Measurements from ENCODE around the gene NCF2. TPM values are rescaled to one million over a fixed set of nuclear protein-coding genes. Genes with fewer than 3 reads are reported as not detected.

Gene NCF2
- total RNA-seq, 1 experiment from 2014 or later: 0.08 TPM

- peak; percentile 84 for DNase-seq (ENCODE audit: low read depth, low spot score)
- in situ Hi-C loops (cut with HindIII; ENCODE audit: low pct_unique_long_range_greater_than_20kb, low sequenced_read_pairs): no loop called here
Measured at GRCh38 chr1:183543619-183544204, 46.5 kb downstream of the NCF2 start.

GRCh38 chr1:183537405-183537804, 52.9 kb downstream of the NCF2 start:
- in situ Hi-C loops (cut with HindIII; ENCODE audit: low pct_unique_long_range_greater_than_20kb, low sequenced_read_pairs): no loop called here
- DNase-seq (ENCODE audit: low read depth, low spot score): no peak

- in situ Hi-C loops (cut with HindIII; ENCODE audit: low pct_unique_long_range_greater_than_20kb, low sequenced_read_pairs): no loop called here
- DNase-seq (ENCODE audit: low read depth, low spot score): peak; percentile 96
Measured at GRCh38 chr1:183533617-183534174, 56.6 kb downstream of the NCF2 start.

GRCh38 chr1:183528577-183528976, 61.7 kb downstream of the NCF2 start:
- in situ Hi-C loops (cut with HindIII; ENCODE audit: low pct_unique_long_range_greater_than_20kb, low sequenced_read_pairs): no loop called here
- DNase-seq (ENCODE audit: low read depth, low spot score): no peak

GRCh38 chr1:183522104-183522503, 68.2 kb downstream of the NCF2 start:
- in situ Hi-C loops (cut with HindIII; ENCODE audit: low pct_unique_long_range_greater_than_20kb, low sequenced_read_pairs): no loop called here
- DNase-seq (ENCODE audit: low read depth, low spot score): no peak

- in situ Hi-C loops (cut with HindIII; ENCODE audit: low pct_unique_long_range_greater_than_20kb, low sequenced_read_pairs): no loop called here
- DNase-seq (ENCODE audit: low read depth, low spot score): no peak
Measured at GRCh38 chr1:183520379-183520778, 69.9 kb downstream of the NCF2 start.

GRCh38 chr1:183517401-183517800, 72.9 kb downstream of the NCF2 start:
- in situ Hi-C loops (cut with HindIII; ENCODE audit: low pct_unique_long_range_greater_than_20kb, low sequenced_read_pairs): no loop called here
- DNase-seq (ENCODE audit: low read depth, low spot score): no peak

- in situ Hi-C loops (cut with HindIII; ENCODE audit: low pct_unique_long_range_greater_than_20kb, low sequenced_read_pairs): no loop called here
- no peak for DNase-seq (ENCODE audit: low read depth, low spot score)
Measured at GRCh38 chr1:183516725-183517124, 73.5 kb downstream of the NCF2 start.

- no peak for DNase-seq (ENCODE audit: low read depth, low spot score)
- in situ Hi-C loops (cut with HindIII; ENCODE audit: low pct_unique_long_range_greater_than_20kb, low sequenced_read_pairs): no loop called here
Measured at GRCh38 chr1:183515002-183515689, 75.1 kb downstream of the NCF2 start.

GRCh38 chr1:183514235-183514634, 76.0 kb downstream of the NCF2 start:
- in situ Hi-C loops (cut with HindIII; ENCODE audit: low pct_unique_long_range_greater_than_20kb, low sequenced_read_pairs): no loop called here
- DNase-seq (ENCODE audit: low read depth, low spot score): no peak

- in situ Hi-C loops (cut with HindIII; ENCODE audit: low pct_unique_long_range_greater_than_20kb, low sequenced_read_pairs): no loop called here
- no peak for DNase-seq (ENCODE audit: low read depth, low spot score)
Measured at GRCh38 chr1:183512450-183512849, 77.8 kb downstream of the NCF2 start.

- in situ Hi-C loops (cut with HindIII; ENCODE audit: low pct_unique_long_range_greater_than_20kb, low sequenced_read_pairs): no loop called here
- no peak for DNase-seq (ENCODE audit: low read depth, low spot score)
Measured at GRCh38 chr1:183508694-183509093, 81.6 kb downstream of the NCF2 start.

GRCh38 chr1:183506561-183506960, 83.7 kb downstream of the NCF2 start:
- in situ Hi-C loops (cut with HindIII; ENCODE audit: low pct_unique_long_range_greater_than_20kb, low sequenced_read_pairs): no loop called here
- no peak for DNase-seq (ENCODE audit: low read depth, low spot score)

Other genes starting within 250 kb of the NCF2 start
- gene NMNAT2, start 172.1 kb downstream of the NCF2 start, total RNA-seq (2014; rRNA removed; shearing (Covaris generic)): 0.03 and 0.08 TPM in 2 replicates
- 15.8 and 21.1 TPM in 2 replicates for gene SMG7, start 118.0 kb downstream of the NCF2 start, total RNA-seq (2014; rRNA removed; shearing (Covaris generic))
- 187 and 190 TPM in 2 replicates for gene ARPC5, start 45.3 kb upstream of the NCF2 start, total RNA-seq (2014; rRNA removed; shearing (Covaris generic))
- gene APOBEC4, start 62.9 kb upstream of the NCF2 start, total RNA-seq (2014; rRNA removed; shearing (Covaris generic)): not detected in 2 replicates
- 5.9 and 6.0 TPM in 2 replicates for gene RGL1, start 214.7 kb upstream of the NCF2 start, total RNA-seq (2014; rRNA removed; shearing (Covaris generic))